GM18519 (cell line): ENCODE results near the gene TBC1D1.

Source experiments
- ATAC-seq: cut with Tn5 transposase; IDR thresholded peaks from one replicate; pipeline ENCODE4 v1.9.1; 2021; ENCODE audit warnings: mild to moderate bottlenecking, moderate library complexity; ENCODE audit not compliant: unreplicated experiment, low FRiP score

The TBC1D1 gene

GRCh38 chr4:38034986-38035882, 144.3 kb downstream of the TBC1D1 start:
- ATAC-seq = no peak

- ATAC-seq = no peak
Measured at GRCh38 chr4:38036548-38036947, 145.7 kb downstream of the TBC1D1 start.

- no peak for ATAC-seq
Measured at GRCh38 chr4:38037612-38038011, 146.7 kb downstream of the TBC1D1 start.

GRCh38 chr4:38040619-38041018, 149.7 kb downstream of the TBC1D1 start:
- ATAC-seq = no peak

- ATAC-seq = no peak
Measured at GRCh38 chr4:38044060-38044459, 153.2 kb downstream of the TBC1D1 start.

GRCh38 chr4:38045289-38045988, 154.6 kb downstream of the TBC1D1 start:
- ATAC-seq = no peak

- ATAC-seq = no peak
Measured at GRCh38 chr4:38046727-38047489, 156.0 kb downstream of the TBC1D1 start.

- no peak for ATAC-seq
Measured at GRCh38 chr4:38049545-38050170, 158.8 kb downstream of the TBC1D1 start.

- ATAC-seq = no peak
Measured at GRCh38 chr4:38050560-38051350, 159.9 kb downstream of the TBC1D1 start.

GRCh38 chr4:38055566-38055965, 164.7 kb downstream of the TBC1D1 start:
- ATAC-seq = no peak

GRCh38 chr4:38056011-38056685, 165.3 kb downstream of the TBC1D1 start:
- no peak for ATAC-seq

- no peak for ATAC-seq
Measured at GRCh38 chr4:38058151-38058550, 167.3 kb downstream of the TBC1D1 start.

- ATAC-seq = no peak
Measured at GRCh38 chr4:38060829-38061431, 170.0 kb downstream of the TBC1D1 start.

- no peak for ATAC-seq
Measured at GRCh38 chr4:38062088-38062775, 171.3 kb downstream of the TBC1D1 start.

GRCh38 chr4:38062776-38063097, 171.9 kb downstream of the TBC1D1 start:
- no peak for ATAC-seq

- ATAC-seq = no peak
Measured at GRCh38 chr4:38065176-38065575, 174.3 kb downstream of the TBC1D1 start.

- ATAC-seq = no peak
Measured at GRCh38 chr4:38065900-38066299, 175.0 kb downstream of the TBC1D1 start.

- no peak for ATAC-seq
Measured at GRCh38 chr4:38067499-38067898, 176.6 kb downstream of the TBC1D1 start.
